ENCODE data around the gene TPO.
"Not testable (repeated sequence)": the region's sequence is repeated elsewhere in the genome, so short reads cannot be mapped to it uniquely, and the experiment has no call there.

Gene TPO

GRCh38 chr2:1484131-1484884 lies 71.0 kb downstream of the TPO start:
- no peak for DNase-seq (ENCODE audit: low read depth)

- DNase-seq (ENCODE audit: low read depth) = no peak
These were observed 73.4 kb downstream of the TPO start for GRCh38 chr2:1486670-1487069.

GRCh38 chr2:1487758-1488157 lies 74.5 kb downstream of the TPO start:
- no peak for DNase-seq (ENCODE audit: low read depth)

GRCh38 chr2:1488181-1488671 lies 75.0 kb downstream of the TPO start:
- no peak for DNase-seq (ENCODE audit: low read depth)

GRCh38 chr2:1488851-1489250 lies 75.6 kb downstream of the TPO start:
- no peak for DNase-seq (ENCODE audit: low read depth)

GRCh38 chr2:1489486-1489885 lies 76.2 kb downstream of the TPO start:
- DNase-seq (ENCODE audit: low read depth) = no peak

GRCh38 chr2:1490381-1490780 lies 77.1 kb downstream of the TPO start:
- not testable (repeated sequence) for DNase-seq (ENCODE audit: low read depth)

- DNase-seq (ENCODE audit: low read depth) = no peak
These were observed 78.5 kb downstream of the TPO start for GRCh38 chr2:1491751-1492150.

- DNase-seq (ENCODE audit: low read depth) = not testable (repeated sequence)
These were observed 79.0 kb downstream of the TPO start for GRCh38 chr2:1492231-1492630.

- no peak for DNase-seq (ENCODE audit: low read depth)
These were observed 79.6 kb downstream of the TPO start for GRCh38 chr2:1492711-1493430.

- DNase-seq (ENCODE audit: low read depth) = no peak
These were observed 80.3 kb downstream of the TPO start for GRCh38 chr2:1493431-1494126.

- DNase-seq (ENCODE audit: low read depth) = no peak
These were observed 81.0 kb downstream of the TPO start for GRCh38 chr2:1494257-1494656.

GRCh38 chr2:1494906-1495305 lies 81.6 kb downstream of the TPO start:
- no peak for DNase-seq (ENCODE audit: low read depth)

GRCh38 chr2:1495676-1496358 lies 82.6 kb downstream of the TPO start:
- DNase-seq (ENCODE audit: low read depth) = no peak

GRCh38 chr2:1496359-1496821 lies 83.1 kb downstream of the TPO start:
- no peak for DNase-seq (ENCODE audit: low read depth)

GRCh38 chr2:1497122-1497611 lies 83.9 kb downstream of the TPO start:
- no peak for DNase-seq (ENCODE audit: low read depth)

GRCh38 chr2:1498176-1498575 lies 84.9 kb downstream of the TPO start:
- DNase-seq (ENCODE audit: low read depth) = no peak

GRCh38 chr2:1499033-1499795 lies 86.0 kb downstream of the TPO start:
- no peak for DNase-seq (ENCODE audit: low read depth)

GRCh38 chr2:1501038-1501851 lies 88.0 kb downstream of the TPO start:
- DNase-seq (ENCODE audit: low read depth) = no peak

- DNase-seq (ENCODE audit: low read depth) = no peak
These were observed 88.7 kb downstream of the TPO start for GRCh38 chr2:1501991-1502390.

Data from fibroblast of gingiva (primary cell).